Occipital lobe (tissue), 2 donors: Measurements from ENCODE around the gene BAHD1. TPM values are rescaled to one million over a fixed set of nuclear protein-coding genes. Genes with fewer than 3 reads are reported as not detected.

ENCODE experiments used
- DNase-seq: peaks from one replicate; lab custom pipeline; 2025; lab: John Stamatoyannopoulos, UW
- total RNA-seq: library from RNA; depleted of rRNA; stranded (reverse); fragments of >200 nt; gene quantifications from one replicate; pipeline ENCODE4 v1.2.3, GENCODE V29; 2014

BAHD1 gene
- 10.6 TPM for total RNA-seq

- DNase-seq = peak; percentile 97
Measured at GRCh38 chr15:40440743-40441564, at the start of gene BAHD1. BAHD1 (plus strand) TSS chr15:40440953; CDS start chr15:40458465, 17,512 bp downstream.

GRCh38 chr15:40392986-40393948, 47.5 kb upstream of the BAHD1 start:
- no peak for DNase-seq

GRCh38 chr15:40397688-40398412, 42.9 kb upstream of the BAHD1 start:
- DNase-seq = no peak

GRCh38 chr15:40398413-40398873, 42.3 kb upstream of the BAHD1 start:
- DNase-seq = no peak

GRCh38 chr15:40399370-40399769, 41.4 kb upstream of the BAHD1 start:
- no peak for DNase-seq

GRCh38 chr15:40405501-40406381, 35.0 kb upstream of the BAHD1 start, which contains the start of gene IVD:
IVD (plus strand) TSS chr15:40405795; CDS start chr15:40405828, 33 bp downstream.
- peak; percentile 97 for DNase-seq

GRCh38 chr15:40407330-40407990, 33.3 kb upstream of the BAHD1 start:
- no peak for DNase-seq

- no peak for DNase-seq
Measured at GRCh38 chr15:40409366-40409765, 31.4 kb upstream of the BAHD1 start.

GRCh38 chr15:40410476-40410875, 30.3 kb upstream of the BAHD1 start:
- DNase-seq = no peak

GRCh38 chr15:40412095-40412759, 28.5 kb upstream of the BAHD1 start:
- DNase-seq = no peak

GRCh38 chr15:40413036-40413435, 27.7 kb upstream of the BAHD1 start:
- no peak for DNase-seq

- no peak for DNase-seq
Measured at GRCh38 chr15:40414816-40415215, 25.9 kb upstream of the BAHD1 start.

- no peak for DNase-seq
Measured at GRCh38 chr15:40415226-40415625, 25.5 kb upstream of the BAHD1 start.

GRCh38 chr15:40416056-40416455, 24.7 kb upstream of the BAHD1 start:
- DNase-seq = no peak

- DNase-seq = no peak
Measured at GRCh38 chr15:40418126-40418525, 22.6 kb upstream of the BAHD1 start.

GRCh38 chr15:40420071-40420713, 20.6 kb upstream of the BAHD1 start:
- DNase-seq = no peak

- no peak for DNase-seq
Measured at GRCh38 chr15:40420793-40421192, 20.0 kb upstream of the BAHD1 start.

GRCh38 chr15:40421246-40422157, 19.3 kb upstream of the BAHD1 start:
- DNase-seq = peak; percentile 59
